ENCODE data around the gene SYCP3. TPM values are rescaled to one million over a fixed set of nuclear protein-coding genes. Genes with fewer than 3 reads are reported as not detected.
"Not testable (repeated sequence)": the region's sequence is repeated elsewhere in the genome, so short reads cannot be mapped to it uniquely, and the experiment has no call there.

SYCP3 gene
- total and polyA plus RNA-seq, 2 donors = 0.76 to 1.4 TPM

DNA sequence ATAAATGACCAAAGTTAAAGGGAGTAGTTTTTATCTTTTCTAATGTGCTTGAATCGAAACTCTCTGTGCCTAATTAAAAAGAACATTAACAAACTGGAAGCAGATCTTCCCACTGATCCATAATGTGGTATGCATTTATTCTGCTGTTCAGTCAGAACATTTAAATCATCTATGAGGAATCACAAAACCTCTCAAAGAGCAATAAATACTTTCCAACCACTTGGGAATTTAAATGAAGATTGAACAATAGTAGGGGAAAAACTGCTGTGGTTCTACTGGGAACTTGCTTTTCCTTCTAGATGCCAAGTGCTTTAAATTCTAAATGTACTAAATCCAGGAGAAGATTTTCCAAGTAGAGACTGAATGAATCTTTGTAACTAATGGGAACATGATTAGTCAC lies 54.2 kb downstream of the SYCP3 start:
- H3K4me3 ChIP-seq (ENCODE audit: low read length in 2 of 2) = no peak overlapping the region
- no peaks in the 10 kb centered on the region for H3K9me3 ChIP-seq (ENCODE audit: control insufficient read depth in 2 of 2, insufficient read depth in 1 of 2, low read length in 1 of 2)
- no peaks in the 10 kb centered on the region for H3K36me3 ChIP-seq (ENCODE audit: control insufficient read depth in 2 of 2, insufficient read depth in 2 of 2, low read length in 1 of 2)
- H3K4me1 ChIP-seq (ENCODE audit: control insufficient read depth in 2 of 2, insufficient read depth in 2 of 2, low read length in 2 of 2) = no peaks in the 10 kb centered on the region
- 95% methylated on average over 1 of the region's 1 CpG for WGBS
- no peaks in the 10 kb centered on the region for H3K27me3 ChIP-seq (ENCODE audit: control insufficient read depth in 2 of 2, insufficient read depth in 1 of 2, low read length in 1 of 2)
- DNase-seq (ENCODE audit: low read depth in 6 of 9, low spot score in 9 of 9) = no peak
- H3K27ac ChIP-seq (ENCODE audit: low read depth in 1 of 2, low read length in 1 of 2) = no peak overlapping the region

DNA sequence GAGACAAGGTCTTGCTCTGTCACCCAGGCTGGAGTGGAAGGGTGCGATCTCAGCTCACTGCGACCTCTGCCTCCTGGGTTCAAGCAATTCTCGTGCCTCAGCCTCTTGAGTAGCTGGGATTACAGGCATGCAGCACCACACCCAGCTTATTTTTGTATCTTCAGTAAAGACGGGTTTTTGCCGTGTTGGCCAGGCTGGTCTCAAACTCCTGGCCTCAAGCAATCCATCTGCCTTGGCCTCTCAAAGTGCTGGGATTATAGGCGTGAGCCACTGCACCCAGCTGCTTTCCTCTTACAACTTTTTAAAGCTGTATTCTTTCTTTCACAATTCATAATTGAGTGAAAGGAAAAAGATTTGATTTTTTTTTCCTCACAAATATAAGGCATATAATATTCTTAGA lies 57.6 kb downstream of the SYCP3 start:
- not testable (repeated sequence) for DNase-seq (ENCODE audit: low read depth in 6 of 9, low spot score in 9 of 9); H3K36me3 ChIP-seq (ENCODE audit: control insufficient read depth in 2 of 2, insufficient read depth in 2 of 2, low read length in 1 of 2); H3K9me3 ChIP-seq (ENCODE audit: control insufficient read depth in 2 of 2, insufficient read depth in 1 of 2, low read length in 1 of 2); H3K27me3 ChIP-seq (ENCODE audit: control insufficient read depth in 2 of 2, insufficient read depth in 1 of 2, low read length in 1 of 2); H3K4me1 ChIP-seq (ENCODE audit: control insufficient read depth in 2 of 2, insufficient read depth in 2 of 2, low read length in 2 of 2); H3K27ac ChIP-seq (ENCODE audit: low read depth in 1 of 2, low read length in 1 of 2); H3K4me3 ChIP-seq (ENCODE audit: low read length in 2 of 2)
- WGBS = 96% methylated on average over 6 of the region's 6 CpGs

DNA sequence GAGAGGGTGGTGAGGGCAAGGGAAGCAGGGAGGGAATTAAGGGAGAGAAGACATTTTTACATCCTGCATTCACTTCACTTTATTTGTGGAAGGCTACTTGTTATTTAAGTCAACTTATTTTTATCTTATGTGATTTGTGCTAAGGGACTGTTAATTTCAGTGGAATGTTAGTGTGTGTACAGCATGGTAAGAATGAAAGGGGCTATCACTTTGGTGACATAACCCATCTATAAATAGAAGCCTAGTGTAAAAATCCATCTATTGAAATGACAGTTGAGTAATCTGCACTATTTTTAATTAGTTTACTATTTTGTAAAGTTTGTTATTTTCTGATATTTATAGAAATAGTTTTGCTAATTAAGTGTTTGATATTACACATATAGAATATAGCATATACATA lies 58.6 kb downstream of the SYCP3 start:
- H3K4me3 ChIP-seq (ENCODE audit: low read length in 2 of 2) = no peak overlapping the region

DNA sequence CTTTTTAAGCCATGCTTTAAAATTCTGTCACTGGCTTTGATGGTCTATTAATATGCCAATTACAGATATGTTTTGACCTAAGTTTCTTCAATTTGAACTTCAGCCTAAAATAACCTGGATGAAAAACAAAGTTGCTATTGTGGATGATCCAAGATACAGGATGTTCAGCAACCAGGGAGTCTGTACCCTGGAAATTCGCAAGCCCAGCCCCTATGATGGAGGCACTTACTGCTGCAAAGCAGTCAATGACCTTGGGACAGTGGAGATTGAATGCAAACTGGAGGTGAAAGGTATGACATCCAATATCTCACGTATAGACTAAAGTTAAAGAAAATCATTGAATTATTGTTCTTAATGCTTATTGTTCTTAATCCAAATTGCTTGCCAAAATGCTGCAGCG lies 59.0 kb downstream of the SYCP3 start:
- Histone ChIP-seq H3K4me1 (ENCODE audit: control insufficient read depth in 2 of 2, insufficient read depth in 2 of 2, low read length in 2 of 2) (no peaks in the 10 kb centered on the region), H3K36me3 (ENCODE audit: control insufficient read depth in 2 of 2, insufficient read depth in 2 of 2, low read length in 1 of 2) (no peaks in the 10 kb centered on the region), H3K27ac (ENCODE audit: low read depth in 1 of 2, low read length in 1 of 2) (no peak overlapping the region), H3K4me3 (ENCODE audit: low read length in 2 of 2) (no peak overlapping the region), H3K27me3 (ENCODE audit: control insufficient read depth in 2 of 2, insufficient read depth in 1 of 2, low read length in 1 of 2) (no peaks in the 10 kb centered on the region), H3K9me3 (ENCODE audit: control insufficient read depth in 2 of 2, insufficient read depth in 1 of 2, low read length in 1 of 2) (no peaks in the 10 kb centered on the region)
- no peak for DNase-seq (ENCODE audit: low read depth in 6 of 9, low spot score in 9 of 9)
- WGBS = 96% methylated on average over 3 of the region's 3 CpGs

More for the DNA sequence above, 58.6 kb downstream of the SYCP3 start:
- Histone ChIP-seq H3K4me1 (ENCODE audit: control insufficient read depth in 2 of 2, insufficient read depth in 2 of 2, low read length in 2 of 2) (no peaks in the 10 kb centered on the region), H3K27ac (ENCODE audit: low read depth in 1 of 2, low read length in 1 of 2) (no peak overlapping the region), H3K36me3 (ENCODE audit: control insufficient read depth in 2 of 2, insufficient read depth in 2 of 2, low read length in 1 of 2) (no peaks in the 10 kb centered on the region), H3K27me3 (ENCODE audit: control insufficient read depth in 2 of 2, insufficient read depth in 1 of 2, low read length in 1 of 2) (no peaks in the 10 kb centered on the region), H3K9me3 (ENCODE audit: control insufficient read depth in 2 of 2, insufficient read depth in 1 of 2, low read length in 1 of 2) (no peaks in the 10 kb centered on the region)
- DNase-seq (ENCODE audit: low read depth in 6 of 9, low spot score in 9 of 9) = no peak

Other genes with a start within 250 kb of the SYCP3 start
- gene MYBPC1, start 144.5 kb downstream of the SYCP3 start, total RNA-seq = 4.6 TPM
- gene MYBPC1, start 144.5 kb downstream of the SYCP3 start, polyA plus RNA-seq = 10.6 TPM
- 12.8 TPM for gene CHPT1, start 41.8 kb downstream of the SYCP3 start, total RNA-seq
- 34.4 TPM for gene CHPT1, start 41.8 kb downstream of the SYCP3 start, polyA plus RNA-seq
- 44.8 TPM for gene GNPTAB, start 91.5 kb upstream of the SYCP3 start, total RNA-seq
- 20.6 TPM for gene GNPTAB, start 91.5 kb upstream of the SYCP3 start, polyA plus RNA-seq
- gene DRAM1, start 138.1 kb upstream of the SYCP3 start, total RNA-seq = 8.2 TPM
- 18.5 TPM for gene DRAM1, start 138.1 kb upstream of the SYCP3 start, polyA plus RNA-seq

All from thymus (tissue), 11 donors.